ENCODE data around the gene ARHGEF4.

DNA sequence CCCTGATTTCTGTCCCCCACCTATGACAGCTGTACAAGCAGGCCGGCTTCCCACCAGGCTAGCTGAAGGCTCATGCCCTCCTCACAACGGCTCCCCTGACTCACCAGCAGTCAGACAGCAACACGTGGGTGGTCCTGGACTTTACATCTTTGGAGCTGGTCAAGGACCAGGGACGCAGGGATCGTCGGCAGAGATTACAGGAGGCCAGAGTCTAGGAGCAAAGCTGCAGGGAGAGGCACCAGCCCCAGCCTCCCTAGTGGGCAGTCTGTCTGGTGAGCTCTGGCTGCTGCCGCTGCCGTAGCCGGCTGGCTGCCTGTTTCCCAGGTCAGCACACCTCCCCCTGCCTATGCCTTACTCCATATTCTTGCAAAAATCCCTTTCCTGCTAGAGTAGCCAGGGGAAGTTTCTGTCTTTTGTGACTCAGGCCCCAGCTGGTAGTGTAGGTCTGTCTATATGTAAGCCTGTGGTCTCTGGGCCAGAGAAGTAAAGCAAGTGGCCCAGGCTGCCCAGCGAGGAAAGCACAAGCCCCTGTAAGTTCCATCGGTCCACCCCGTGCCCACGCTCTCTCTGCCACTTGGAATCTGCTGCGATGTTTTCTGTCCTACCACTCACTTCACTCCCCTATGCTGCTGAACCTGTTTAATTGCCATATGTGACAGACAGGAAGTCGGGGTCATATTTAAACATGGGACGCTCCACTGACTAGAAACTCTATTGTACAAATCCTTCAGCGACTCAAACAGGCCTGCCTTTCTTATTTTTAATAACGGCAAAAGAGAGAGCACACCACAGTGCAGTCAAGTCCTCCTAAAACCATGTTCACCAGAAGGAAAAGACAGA, 2.4 kb upstream of the ARHGEF4 start:
- TF ChIP-seq, protein P1, sequence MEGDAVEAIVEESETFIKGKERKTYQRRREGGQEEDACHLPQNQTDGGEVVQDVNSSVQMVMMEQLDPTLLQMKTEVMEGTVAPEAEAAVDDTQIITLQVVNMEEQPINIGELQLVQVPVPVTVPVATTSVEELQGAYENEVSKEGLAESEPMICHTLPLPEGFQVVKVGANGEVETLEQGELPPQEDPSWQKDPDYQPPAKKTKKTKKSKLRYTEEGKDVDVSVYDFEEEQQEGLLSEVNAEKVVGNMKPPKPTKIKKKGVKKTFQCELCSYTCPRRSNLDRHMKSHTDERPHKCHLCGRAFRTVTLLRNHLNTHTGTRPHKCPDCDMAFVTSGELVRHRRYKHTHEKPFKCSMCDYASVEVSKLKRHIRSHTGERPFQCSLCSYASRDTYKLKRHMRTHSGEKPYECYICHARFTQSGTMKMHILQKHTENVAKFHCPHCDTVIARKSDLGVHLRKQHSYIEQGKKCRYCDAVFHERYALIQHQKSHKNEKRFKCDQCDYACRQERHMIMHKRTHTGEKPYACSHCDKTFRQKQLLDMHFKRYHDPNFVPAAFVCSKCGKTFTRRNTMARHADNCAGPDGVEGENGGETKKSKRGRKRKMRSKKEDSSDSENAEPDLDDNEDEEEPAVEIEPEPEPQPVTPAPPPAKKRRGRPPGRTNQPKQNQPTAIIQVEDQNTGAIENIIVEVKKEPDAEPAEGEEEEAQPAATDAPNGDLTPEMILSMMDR (IDR thresholded peaks at IDR 0.05; ENCODE audit: low read length) = no peak
- no peak for TF ChIP-seq EZH2 (optimal IDR thresholded peaks at IDR 0.05; ENCODE audit: low read depth, low read length)
- TF ChIP-seq EZH2phosphoT487 (IDR thresholded peaks at IDR 0.05; ENCODE audit: low read length) = no peak
